GM19397 (cell line): ENCODE data around the gene SPTBN1.

Experiments used
- ATAC-seq: cut with Tn5 transposase; IDR thresholded peaks from one replicate; pipeline ENCODE4 v1.9.1; 2021; ENCODE audit warnings: mild to moderate bottlenecking, moderate library complexity; ENCODE audit not compliant: unreplicated experiment

SPTBN1 gene

DNA sequence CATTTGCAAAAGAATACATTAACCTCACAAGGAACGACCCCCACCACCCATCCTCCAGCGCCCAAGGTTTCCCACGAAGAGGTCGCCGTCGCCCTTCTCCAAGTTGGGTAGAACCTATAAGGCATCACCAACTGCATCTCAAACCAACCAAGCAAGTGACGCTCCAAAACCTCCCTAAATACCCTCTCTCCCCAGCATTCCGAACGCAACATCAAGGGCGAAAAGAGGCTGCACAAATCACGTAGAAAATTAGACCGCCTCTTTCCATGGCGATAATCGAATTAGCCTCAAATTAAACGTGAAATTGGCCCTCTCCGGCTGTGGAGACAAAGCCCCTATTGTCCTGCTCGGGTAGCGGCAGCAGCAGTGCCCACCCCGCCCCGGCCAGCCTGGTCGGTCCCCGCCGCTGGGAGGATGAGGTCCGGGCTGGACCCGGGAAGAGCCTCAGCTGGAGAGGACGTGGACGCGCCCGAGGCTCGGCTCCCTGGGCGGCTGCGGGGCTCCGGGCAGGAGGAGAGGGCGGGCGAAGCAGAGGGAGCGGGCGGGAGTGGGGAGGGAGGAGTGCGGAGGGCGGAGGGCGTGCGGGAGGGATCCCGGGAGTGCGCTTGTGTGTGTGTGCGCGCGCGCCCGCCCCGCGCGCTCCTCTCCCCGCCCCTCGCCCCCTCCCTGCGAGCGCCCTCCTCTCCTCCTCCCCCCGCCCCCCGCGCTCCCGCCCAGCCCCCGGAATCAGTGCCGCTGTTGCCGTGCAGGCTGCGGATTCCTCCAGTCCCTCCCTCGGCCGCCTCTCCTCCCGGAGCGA is at the start of gene SPTBN1:
SPTBN1 (plus strand) TSS at position 765 of the 799 bp plus-strand sequence. CDS start 70,092 bp downstream, outside the sequence.
- peak; percentile 39 for ATAC-seq

DNA sequence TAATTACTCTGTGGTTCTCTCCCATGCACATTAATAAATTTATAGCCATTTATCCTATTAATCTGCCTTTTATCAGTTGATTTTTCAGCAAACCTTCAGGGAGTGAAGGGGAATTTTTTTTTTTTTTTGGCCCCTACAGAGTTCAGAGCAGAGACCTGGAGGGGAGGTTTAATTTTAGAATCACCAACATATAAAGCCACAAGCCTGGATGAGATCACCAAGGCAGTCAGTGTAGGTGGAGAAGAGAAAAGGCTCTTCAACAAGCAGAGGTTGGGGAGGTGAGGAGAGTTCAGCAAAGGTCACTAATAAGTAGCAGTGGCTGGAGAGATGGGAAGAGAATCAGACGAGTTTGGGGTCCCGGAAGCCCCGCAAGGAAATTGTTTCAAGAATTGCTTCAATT is 48.4 kb upstream of the SPTBN1 start:
- no peak for ATAC-seq

DNA sequence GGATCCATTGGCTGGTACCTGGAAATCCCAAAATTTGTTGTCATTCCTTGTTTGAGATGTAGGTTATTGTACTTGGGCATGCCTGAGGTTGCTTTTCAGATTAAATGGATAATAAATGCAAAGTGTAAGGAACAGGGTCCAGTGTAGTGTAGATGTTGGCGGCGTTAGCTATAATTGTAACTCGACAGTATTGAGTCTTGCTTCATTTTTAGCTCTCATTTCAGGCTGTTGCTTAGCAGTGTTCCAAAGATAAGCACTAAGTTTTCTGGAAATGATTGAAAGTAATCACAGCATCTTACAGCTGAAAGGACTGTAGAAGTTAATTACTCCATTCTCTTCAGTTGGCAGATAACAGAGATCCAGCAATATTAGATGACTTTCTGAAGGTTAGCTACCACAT is 47.8 kb upstream of the SPTBN1 start:
- ATAC-seq = no peak

DNA sequence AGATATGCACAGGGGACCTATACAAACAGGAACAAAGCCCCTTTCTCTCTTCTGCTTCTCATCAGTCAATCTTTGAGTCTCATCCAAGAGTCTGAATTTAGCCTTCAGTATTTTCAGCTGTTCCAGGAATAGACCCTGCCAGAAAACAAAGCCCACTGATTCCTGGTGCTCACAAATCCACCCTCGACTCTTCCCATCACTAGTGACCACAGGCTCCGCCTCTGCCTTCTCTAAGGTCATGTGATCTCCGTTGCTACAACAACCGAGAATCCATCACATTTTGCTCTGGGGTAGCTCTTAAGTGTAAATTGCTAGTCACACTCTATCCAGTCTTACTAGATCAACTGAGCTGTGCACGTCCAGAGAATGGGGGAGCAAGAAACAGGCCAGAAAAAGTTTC is 46.4 kb upstream of the SPTBN1 start:
- no peak for ATAC-seq

DNA sequence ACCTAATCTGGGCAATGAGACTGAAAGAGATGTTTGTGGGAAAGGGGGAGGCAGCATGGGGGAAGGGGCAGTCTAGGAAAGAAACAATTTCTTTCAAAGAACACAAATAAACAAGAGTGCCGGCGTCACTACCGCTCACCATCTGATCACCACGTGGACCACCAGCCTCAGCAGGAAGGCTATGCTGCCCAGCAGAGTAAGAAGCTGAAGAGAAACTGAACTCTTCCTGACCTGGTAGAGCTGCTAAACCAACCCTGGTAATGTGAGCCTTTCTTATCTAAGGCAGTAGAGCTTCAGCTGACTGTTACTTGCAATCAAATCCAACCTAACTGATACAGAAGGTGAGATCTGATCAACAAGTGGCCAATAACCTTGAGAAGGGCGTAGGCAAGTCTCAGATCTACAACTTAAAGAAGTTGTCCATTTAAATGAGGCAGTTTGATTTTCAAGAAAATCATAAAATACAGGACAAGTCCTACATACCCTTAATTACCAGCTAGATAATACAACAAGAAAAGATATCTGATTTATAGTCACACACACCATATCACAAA is 44.2 kb upstream of the SPTBN1 start:
- no peak for ATAC-seq

DNA sequence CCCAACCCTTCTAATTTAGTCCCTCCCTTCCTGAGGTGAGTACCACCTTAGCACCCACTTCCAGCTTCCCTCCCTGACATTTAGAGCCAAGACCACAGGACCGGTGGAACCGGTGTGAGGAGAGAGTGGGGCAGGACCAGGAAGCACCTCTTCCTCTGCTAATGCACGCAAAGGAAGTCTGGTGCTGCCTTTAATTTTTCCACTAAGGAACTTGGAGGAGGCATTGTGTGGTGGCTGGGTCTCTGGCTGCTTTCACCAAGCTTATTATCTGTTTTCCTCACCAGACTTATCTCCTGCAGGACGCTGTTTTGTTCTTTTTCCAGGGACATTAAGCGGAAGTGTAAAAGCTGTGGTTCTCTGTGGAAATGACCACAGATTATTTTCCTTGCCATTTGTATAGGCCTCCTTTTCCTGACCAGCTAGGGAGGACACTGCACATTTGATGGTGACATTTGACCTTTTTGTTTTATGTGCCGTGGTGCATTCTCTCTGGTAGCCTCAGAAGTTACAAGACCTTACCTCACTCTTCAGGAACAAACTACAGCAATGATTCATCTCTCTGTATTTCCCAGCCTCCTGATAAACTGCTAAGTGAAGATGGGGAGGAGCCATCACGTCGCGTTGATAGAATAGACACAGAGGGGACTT is 39.8 kb upstream of the SPTBN1 start:
- no peak for ATAC-seq

DNA sequence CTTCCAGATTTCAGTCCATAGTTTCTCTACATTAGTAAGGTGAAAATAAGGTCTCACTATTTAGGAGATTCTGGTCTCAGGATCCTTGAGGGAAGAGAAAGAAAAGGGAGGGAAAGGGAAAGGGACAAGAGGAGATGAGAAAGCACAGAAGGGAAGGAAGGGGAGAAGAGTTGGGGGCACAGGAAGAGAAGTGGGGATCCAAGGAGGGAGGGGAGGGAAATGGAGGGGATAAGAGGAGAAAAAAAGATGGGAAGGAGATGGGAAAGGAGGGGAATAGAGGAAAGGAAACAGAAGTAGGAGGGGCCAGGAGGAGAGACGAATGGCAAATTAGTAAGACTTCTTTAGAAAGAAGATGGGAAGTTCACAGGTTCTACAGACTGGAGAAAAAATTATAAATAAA is 39.2 kb upstream of the SPTBN1 start:
- ATAC-seq = no peak

DNA sequence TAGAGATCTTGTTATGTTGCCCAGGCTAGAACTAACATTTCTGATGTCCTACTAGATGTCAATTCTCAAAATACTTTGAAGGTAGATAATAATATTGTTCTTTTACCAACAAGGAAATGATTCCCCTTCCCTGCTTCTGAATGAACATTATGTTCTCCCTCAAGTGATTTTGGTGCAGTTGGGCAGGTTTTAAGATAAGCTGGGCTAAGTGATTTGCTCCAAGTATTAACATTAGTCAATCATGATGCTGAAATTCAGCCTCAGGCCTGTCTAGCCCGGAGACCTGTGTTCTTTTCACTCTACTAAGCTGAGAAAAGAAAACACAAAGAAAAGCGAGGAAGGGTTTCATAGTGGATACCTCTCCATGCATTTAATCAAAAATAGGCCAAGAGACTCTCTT is 38.5 kb upstream of the SPTBN1 start:
- ATAC-seq = no peak

DNA sequence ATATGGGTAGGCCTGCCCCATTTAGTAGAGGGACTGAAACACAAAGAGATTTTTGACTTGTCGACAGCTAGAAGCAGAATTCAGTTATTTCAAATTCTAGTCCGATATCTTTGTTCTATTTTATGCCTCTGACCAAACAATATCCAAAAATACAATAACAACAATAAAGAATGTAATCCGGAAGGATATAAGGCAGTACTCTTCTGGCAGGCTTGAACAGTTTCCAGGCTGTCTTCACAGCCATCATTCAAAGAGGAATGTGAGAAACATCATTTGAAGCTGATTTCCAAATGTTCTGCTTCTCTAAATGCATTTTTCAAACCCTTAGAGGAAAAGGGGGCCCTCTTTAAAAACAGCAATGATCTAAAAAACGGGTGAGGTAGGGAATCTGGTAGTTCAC is 36.7 kb upstream of the SPTBN1 start:
- no peak for ATAC-seq

DNA sequence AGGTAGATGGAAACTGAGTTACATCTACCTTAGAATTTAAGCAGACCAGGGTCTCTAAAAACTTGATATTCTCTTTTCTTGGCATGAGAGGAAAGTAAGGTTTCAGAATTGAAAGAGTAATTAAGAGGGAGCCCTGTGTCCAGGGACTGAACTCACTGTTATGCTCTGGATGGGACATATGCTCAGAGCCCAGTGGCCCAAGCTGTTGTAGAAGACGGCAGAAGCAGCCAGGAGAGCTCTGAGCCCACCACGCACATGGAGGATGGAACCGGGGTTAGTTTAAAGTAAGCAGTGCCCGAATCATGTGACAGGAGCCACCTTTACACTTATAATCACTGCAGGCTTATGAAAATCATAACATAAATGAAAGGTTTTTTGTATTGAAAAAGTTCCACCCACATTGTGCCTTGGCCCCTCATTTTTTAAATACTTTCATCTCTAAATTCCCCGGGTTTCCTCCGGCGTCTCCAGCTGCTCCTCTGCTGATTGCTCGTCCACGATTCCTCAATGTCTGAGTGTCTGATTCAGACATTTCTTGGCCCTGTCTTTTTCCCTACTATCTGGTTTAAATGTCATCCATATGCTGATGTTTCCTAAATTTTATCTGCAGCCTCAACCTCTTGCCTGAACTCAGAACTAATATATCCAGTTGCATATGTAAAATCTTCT is 36.1 kb upstream of the SPTBN1 start:
- ATAC-seq = no peak

DNA sequence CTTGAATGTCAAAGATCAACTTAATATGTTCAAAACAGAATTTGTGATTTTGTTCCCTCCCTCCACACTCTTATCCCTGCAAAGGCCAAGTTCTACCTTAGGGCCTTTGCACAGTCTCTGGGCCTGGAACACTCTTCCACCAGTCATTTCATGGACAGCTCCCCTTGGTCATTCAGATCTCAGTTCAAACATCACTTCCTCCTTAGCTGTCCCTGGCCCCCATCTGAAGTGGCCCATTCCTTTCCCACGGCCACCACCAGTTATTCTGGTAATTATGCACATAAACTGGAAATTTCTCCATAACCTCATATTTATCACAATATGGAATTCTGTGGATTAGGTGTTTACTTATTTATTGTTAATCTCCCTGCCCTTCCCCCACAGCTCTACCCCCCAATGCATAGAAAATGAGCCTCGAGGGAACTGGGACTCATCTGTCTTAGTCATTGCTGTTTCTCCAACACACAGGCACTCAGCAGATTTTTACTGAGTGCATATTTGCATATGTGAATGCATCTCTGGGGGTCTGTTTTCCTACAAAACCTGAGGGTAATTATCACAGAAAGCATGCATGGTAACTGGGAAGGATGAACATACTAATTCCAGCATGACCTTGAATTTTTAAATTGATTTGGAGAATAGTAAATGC is 35.5 kb upstream of the SPTBN1 start:
- ATAC-seq = no peak

DNA sequence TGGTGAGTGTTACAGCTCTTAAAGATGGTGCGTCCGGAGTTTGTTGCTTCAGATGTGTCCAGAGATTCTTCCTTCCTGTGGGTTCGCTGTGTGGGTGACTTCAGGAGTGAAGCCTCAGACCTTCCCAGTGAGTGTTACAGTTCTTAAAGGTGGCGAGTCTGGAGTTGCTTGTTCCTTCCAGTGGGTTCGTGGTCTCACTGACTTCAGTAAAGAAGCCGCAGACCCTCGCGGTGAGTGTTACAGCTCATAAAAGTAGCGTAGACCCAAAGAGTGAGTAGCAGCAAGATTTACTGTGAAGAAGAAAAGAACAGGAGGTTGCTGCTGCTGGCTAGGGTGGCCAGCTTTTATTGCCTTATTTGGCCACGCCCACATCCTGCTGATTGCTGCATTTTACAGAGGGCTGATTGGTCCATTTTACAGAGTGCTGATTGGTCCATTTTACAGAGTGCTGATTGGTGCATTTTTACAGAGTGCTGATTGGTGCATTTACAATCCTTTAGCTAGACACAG is 34.0 kb upstream of the SPTBN1 start:
- no peak for ATAC-seq

DNA sequence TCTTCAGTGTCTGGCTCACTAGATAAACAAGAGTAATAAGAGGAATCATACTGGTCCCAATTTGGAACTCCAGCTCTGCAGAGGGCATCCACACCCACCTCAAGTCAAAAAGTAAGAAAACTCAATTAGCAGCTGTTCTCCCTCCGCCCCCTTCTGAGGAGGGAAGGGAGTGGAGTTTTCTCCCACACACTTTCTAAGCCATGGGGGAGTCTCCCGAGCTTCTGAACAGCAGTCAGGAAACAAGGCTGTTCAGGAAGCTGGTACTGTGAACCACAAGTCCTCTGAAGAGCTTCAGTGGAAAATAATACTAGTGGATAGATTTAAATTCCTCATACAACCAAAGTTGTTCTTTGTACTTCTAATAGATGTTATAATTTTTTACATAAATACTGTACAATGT is 32.9 kb upstream of the SPTBN1 start:
- ATAC-seq = no peak

DNA sequence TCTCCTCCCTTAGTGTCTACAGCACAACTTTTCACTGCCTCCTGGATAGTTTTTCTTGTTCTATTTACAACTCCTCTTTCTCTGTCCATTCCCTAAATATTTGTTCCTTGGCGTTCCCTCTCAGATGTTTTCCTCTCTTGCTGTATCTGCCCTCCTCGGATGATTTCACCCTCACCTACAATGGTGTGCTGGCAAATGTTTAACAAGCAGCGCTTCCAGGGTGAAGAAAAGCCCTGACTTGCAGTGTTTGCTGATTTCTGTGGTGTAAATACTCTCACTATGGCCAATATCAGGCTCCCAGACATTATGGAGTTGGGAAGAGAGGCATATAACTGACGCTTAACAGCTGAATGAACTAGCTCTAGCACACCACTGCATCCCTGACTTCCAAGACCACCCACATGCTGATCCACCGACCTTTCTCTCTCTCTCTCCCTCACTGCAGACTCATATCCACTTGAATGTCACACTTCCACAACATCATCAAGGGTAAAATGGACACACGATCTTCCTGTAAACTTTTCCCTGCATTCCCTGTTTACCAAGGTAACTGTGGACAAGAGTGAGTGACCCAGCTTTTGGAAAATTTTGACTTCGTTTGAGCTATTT is 31.5 kb upstream of the SPTBN1 start:
- ATAC-seq = no peak

DNA sequence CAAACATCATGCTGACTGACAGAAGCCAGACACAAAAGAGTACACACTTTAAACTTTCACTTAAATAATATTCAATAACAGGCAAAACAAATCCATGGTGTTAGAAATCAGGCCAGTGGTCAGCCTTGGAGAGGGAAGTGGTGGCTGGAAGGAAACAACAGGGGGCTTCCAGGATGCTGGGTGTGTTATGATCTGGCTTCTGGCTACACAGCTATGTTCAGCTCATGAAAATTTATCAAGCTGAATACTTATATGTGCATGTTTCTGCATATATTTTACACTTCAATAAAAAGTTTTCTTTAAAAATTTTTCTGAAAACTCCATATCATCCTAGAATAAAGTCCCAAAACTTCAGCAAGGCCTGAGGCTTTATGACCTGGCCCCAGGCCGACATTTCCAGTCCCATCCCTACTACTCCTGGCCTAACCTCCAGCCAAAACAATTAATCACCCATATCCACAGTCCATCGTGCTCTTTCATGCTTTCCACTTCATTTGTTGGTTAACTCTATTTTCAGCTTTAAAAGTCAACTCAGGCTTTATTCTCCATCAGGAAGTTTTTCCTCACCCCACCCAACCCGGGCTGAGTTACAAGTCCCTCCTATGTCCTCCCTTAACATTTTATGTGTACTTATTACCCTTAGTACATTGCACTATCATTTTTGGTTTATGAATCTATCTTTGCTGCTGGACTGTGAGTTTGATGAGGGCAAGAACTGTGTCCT is 27.9 kb upstream of the SPTBN1 start:
- ATAC-seq = no peak

DNA sequence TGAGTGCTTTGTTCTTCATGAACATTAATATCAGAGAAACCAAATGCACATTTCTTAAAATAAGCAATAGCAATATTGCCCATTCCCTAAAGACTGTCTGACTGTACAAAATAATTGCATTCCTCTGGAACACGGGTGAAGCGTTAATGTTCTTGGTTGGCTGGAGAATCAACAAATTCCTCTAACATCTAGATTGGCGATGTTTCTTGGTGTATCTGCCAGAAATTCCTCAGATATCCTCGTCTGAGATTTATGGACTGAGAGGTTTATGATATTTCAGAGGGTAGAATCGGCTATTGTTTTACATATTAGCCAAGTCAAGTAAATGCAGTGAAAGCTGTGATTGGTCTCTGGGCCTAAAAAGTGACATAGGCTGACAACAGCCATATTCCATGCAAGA is 27.1 kb upstream of the SPTBN1 start:
- ATAC-seq = no peak

DNA sequence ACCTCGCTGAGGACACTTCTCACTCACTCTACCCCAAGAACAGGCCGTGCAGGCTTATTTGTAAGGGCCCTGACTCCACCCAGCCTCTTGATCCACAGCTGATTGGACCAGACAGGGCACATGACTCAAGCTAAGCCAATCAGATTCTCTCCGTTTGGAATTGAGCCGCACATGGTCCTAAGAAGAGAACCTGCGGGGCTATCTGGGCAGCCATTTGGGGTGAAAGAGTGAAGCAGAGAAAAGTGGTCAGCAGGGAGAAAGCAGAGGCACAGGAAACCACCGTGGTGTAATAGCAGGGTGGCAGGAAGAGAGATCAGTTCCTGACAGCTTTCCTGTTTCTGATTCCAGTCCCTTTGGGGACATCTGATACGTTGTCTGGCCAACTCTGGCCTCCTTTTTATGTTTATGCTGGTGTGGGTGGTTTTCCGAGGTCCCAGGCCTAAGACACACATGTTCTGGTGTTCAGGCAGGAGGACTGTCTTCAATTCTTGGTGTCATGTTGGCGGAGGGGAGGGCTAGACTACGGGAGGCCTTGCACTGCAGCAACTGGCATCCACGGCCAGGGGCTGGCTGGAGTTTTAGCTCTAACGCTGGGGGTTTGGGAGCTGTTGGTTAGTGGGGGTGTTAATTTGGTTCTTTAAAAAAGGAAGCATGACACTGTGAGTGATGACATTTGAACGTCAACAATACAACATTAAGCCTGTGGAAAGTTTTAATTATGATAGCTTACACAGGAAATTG is 26.1 kb upstream of the SPTBN1 start:
- ATAC-seq = no peak

DNA sequence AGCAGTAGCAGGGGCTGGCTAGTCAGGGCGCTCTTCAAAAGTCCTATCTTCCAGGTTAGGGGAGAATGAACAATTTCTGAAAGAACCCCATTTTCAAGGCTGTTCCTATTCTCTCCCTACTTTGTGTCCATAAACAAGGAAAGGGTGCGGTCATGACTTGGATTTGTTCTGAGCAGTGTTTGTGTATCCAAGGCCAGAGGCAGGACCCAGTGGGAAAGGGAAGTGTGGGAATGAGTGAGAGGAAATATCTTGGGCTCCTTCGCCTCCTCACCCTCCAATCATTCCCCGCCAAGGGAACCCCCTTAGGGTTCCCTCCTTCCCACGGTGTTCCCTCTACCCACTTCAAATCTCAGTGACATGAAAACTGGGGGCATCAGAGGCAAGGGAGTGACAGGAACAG is 25.5 kb upstream of the SPTBN1 start:
- no peak for ATAC-seq
